Muscle of leg (tissue), 11 donors: ENCODE results near the gene DBNDD1. TPM values are rescaled to one million over a fixed set of nuclear protein-coding genes. Genes with fewer than 3 reads are reported as not detected.
"Not testable (repeated sequence)": the region's sequence is repeated elsewhere in the genome, so short reads cannot be mapped to it uniquely, and the experiment has no call there.

Experiments used
- DNase-seq: peaks from one replicate; pipeline ENCODE4 v3.0.0; 2013
- H3K27ac ChIP-seq: one replicate; pipeline ENCODE4 v1.5.1; 2013; ENCODE audit warnings: mild to moderate bottlenecking, low read length, control low read depth
- H3K27me3 ChIP-seq: one replicate; pipeline ENCODE4 v1.6.1; 2013; ENCODE audit warnings: low read length; ENCODE audit not compliant: control insufficient read depth, insufficient read depth
- H3K36me3 ChIP-seq: one replicate; pipeline ENCODE4 v1.6.1; 2013; ENCODE audit warnings: low read length; ENCODE audit not compliant: control insufficient read depth, insufficient read depth
- H3K4me1 ChIP-seq: one replicate; pipeline ENCODE4 v1.6.1; 2013; ENCODE audit warnings: low read length; ENCODE audit not compliant: control insufficient read depth, insufficient read depth
- H3K4me3 ChIP-seq: one replicate; pipeline ENCODE4 v1.5.1; 2013; ENCODE audit warnings: low read length, control low read depth
- H3K9me3 ChIP-seq: replicated peaks from 2 replicates; pipeline ENCODE4 v1.6.1; 2013; ENCODE audit warnings: low read depth, low read length; ENCODE audit not compliant: control insufficient read depth
- whole genome bisulfite sequencing: methylation state at CpG from one replicate; pipeline ENCODE4 v1.1.5; 2013; ENCODE audit warnings: missing lambda C conversion rate; ENCODE audit not compliant: insufficient coverage; 5-methylcytosine and 5-hydroxymethylcytosine counted together
- polyA plus RNA-seq, 8 donors: library from polyadenylated mRNA; unstranded; fragments of 120-200 nt; gene quantifications; one replicate each; pipeline versions ENCODE4 v1.2.1 to v1.2.3, GENCODE V29; 2013; ENCODE audit warnings: inconsistent platforms in 1 of 8, low replicate concordance in 1 of 8; ENCODE audit not compliant: insufficient read length in 8 of 8, insufficient read depth in 1 of 8
- total RNA-seq: library from RNA; stranded (reverse); fragments of 120-200 nt; gene quantifications from one replicate; pipeline ENCODE4 v1.2.4, GENCODE V29; 2013

DBNDD1 gene
- total and polyA plus RNA-seq, 9 donors, result 2.7 to 16.6 (median 10.6) TPM

DNA sequence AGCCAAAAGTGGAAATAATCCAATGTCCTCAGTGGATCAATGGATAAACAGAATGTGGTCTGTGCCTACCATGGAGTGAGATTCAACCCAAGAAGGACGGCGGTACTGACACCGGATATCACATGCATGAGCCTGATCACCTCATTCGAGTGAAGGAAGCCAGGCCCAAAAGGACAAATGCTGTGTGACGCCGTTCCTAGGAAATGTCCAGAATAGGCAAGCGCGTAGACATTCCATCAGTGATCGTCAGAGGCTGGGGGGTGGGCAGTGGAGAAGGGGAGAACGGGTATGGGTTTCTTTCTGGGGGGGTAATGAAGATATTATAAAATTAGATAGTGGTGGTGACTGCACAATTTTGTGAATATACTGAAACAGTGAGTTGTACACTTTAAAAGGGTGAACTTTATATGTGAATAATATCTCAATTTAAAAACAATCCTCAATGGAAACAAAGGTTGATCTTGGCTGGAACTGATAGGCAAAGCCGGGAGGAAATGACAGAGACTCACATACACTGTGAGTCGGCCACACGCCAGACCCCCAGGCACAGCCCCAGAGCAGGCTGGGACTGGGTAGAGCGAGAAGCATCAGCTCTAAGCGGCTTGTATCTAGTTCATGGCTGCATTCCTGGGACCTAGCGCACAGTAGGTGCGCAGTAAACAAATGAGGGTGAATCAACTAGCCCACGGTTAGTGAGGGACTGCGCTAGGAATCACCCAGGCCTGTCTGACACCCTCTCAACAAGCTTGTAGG is 3.5 kb downstream of the DBNDD1 start:
- no peaks in the 10 kb centered on the region for H3K9me3 ChIP-seq
- H3K4me3 ChIP-seq, result no peak overlapping the region
- H3K4me1 ChIP-seq, result peaks cover 29% of the 10 kb centered on the region
- WGBS, result 80% methylated on average over 18 of the region's 19 CpGs
- no peak for DNase-seq
- no peaks in the 10 kb centered on the region for H3K36me3 ChIP-seq
- peaks cover 9% of the 10 kb centered on the region for H3K27me3 ChIP-seq
- no peak overlapping the region for H3K27ac ChIP-seq

DNA sequence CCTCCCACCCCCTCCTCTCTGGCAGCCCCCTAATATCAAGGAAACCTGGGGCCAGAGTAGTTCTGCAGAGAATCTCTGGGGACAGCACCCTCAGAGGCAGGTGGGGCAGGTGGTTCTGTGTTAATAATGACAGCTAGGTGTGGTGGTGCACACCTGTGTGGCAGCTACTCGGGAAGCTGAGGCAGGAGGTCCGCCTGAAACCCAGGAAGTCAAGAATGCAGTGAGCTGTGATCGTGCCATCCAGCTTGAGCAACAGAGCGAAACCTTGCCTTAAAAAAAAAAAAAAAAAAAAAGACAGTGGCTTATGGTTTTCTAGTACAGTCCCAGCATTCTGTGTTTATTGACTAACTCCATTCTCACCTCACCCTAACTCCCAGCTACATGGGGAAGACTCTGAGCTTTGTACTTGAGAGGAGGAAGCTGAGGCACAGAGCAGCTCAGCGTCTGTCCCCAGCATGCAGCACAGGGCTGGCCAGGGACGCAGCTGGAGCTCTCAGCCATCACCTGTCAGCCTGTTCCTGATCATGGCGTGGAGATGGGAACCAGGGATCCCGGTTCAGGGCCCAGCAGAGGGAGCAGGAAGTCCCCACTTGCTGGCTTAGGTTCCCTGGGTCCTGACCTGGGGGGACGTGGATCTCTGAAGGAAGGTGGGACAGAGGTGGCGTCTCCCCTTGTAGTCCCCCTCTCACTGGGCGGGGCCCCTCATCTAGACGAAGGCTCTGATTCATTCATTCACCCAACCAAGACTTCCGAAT is 6.1 kb downstream of the DBNDD1 start:
- H3K4me1 ChIP-seq, result peaks cover 13% of the 10 kb centered on the region
- H3K27me3 ChIP-seq, result peaks cover 3% of the 10 kb centered on the region
- DNase-seq, result no peak
- 75% methylated on average over 3 of the region's 13 CpGs for WGBS
- H3K9me3 ChIP-seq, result no peaks in the 10 kb centered on the region
- H3K4me3 ChIP-seq, result no peak overlapping the region
- H3K36me3 ChIP-seq, result no peaks in the 10 kb centered on the region
- H3K27ac ChIP-seq, result no peak overlapping the region

DNA sequence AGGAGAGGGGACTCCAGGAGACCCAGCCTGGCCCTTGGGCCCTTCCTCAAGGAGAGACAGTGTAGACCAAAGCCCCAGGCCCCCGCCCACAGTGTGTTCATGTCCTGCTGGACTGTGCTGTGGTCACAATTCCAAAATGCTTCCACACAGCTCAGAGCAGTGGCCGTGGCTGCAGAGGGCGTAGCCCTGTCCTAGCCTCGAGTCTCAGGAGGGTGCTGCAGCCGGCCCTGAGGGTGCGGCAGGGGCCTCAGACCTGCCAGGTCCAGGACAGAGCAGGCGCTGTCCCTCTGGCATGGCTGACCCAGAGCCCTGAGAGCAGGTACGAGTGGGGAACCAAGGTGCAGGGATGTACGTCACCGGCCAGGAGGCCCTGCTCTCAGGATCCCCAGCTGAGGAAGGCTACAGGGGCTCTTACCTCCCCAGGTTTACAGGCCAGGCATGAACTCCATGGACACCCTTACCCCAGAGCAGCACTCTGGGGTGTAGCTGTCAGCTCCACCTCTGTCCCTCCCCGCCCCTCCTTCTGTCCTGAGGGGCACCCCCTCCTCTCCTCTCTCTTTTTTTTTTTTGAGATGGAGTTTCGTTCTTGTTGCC is 7.3 kb downstream of the DBNDD1 start:
- Histone ChIP-seq H3K36me3 (no peaks in the 10 kb centered on the region), H3K27ac (no peak overlapping the region), H3K4me3 (no peak overlapping the region), H3K27me3 (no peaks in the 10 kb centered on the region), H3K9me3 (no peaks in the 10 kb centered on the region), H3K4me1 (peaks cover 12% of the 10 kb centered on the region)
- DNase-seq, result no peak
- 69% methylated on average over 9 of the region's 12 CpGs for WGBS

DNA sequence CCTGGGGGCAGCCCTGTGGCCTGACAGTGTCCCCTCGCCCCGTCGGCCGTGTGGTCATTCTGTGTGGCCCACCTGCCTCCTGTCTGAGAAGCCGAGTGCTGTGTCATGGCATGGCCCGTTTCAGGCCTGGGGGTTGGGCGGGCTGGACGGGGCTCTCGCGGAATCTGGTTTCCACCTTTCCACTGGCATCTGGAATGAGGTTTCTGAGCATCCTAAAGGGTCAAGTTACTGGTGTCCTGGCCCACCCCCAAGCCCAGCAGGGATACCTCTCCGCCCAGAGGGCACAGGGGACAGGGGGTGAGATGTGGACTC is 7.8 kb downstream of the DBNDD1 start:
- Histone ChIP-seq H3K4me3 (no peak overlapping the region), H3K9me3 (no peaks in the 10 kb centered on the region), H3K27me3 (no peaks in the 10 kb centered on the region), H3K27ac (no peak overlapping the region), H3K4me1 (peaks cover 12% of the 10 kb centered on the region), H3K36me3 (no peaks in the 10 kb centered on the region)
- no peak for DNase-seq
- WGBS, result 39% methylated on average over 11 of the region's 11 CpGs

DNA sequence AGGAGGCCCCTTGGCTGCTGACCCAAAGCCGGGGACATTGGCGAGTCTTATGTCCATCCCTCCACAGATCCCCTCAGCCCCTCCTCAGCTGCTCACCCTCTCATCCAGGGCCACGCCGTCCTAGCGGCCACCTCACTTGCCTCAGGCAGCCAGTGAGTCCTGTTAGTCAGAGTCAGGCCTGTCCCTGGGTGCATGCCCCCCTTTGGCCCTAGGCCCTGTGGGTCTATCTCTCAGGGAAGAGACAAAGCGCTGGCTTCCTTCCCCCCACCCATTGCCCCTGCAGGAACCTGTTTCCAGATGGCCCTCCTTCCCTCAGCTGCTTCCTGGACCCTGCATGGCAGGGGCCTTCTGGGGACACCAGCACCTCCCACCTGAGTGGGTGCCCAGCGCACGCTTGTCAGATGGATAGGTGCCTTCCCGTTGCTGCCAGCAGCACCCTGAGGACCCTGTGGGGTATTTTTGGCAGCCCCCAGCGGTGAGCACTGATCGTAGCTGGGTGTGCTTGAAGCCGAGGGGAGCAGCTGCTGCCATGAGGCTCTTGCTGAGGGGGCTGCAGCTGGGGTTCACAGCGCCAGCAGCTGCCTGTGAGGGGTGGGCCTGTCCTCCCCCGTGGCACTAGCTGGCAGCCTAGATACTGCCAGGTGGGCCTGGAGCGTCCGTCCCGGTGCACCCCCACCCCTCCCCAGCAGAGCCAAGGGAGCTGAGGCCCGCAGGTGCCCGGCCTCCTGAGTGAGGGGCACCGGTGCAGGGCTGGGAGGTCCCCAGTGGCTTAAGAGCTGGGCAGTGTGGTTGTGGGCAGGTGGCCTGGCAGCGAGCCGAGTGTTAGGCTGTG is 8.4 kb downstream of the DBNDD1 start:
- DNase-seq, result no peak
- 56% methylated on average over 17 of the region's 22 CpGs for WGBS
- Histone ChIP-seq H3K4me1 (peaks cover 12% of the 10 kb centered on the region), H3K36me3 (peaks cover 4% of the 10 kb centered on the region), H3K27ac (no peak overlapping the region), H3K4me3 (no peak overlapping the region), H3K9me3 (no peaks in the 10 kb centered on the region), H3K27me3 (no peaks in the 10 kb centered on the region)

DNA sequence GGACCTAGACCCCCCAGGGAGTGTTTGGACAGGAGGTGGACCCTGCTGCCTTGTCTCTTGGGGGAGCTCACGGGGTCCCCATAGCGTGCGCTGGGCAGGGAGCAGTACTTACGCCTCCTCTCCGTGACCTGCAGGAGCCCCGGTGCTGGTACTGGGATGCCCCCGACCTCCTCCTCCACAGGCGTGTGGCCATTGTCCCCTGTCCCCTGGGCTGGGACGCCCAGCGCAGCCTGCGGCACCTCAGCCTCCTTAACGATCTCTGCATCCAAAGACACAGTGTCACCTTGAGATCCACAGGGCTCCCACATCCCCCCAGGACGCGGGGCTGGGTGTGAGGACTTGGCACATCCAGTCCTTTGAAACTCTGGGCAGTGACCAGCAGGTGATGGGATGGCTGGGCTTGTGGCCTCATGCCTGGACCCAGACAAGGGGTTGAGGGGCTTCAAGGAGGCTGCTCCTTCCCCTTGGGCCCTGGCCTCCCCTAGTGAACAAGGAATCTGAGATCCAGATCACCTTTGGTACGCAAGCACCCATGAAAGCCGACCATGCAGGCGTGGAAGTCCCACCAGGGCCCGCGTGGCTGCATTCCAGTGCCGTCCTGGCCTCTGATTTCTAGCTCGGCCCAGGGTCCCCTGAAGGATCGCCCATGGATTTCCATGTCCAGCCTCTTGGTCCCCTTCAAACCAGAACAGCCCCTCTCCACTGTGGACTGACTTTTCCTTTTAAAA is 9.9 kb downstream of the DBNDD1 start:
- no peak overlapping the region for H3K4me3 ChIP-seq
- no peaks in the 10 kb centered on the region for H3K9me3 ChIP-seq
- H3K27ac ChIP-seq, result no peak overlapping the region
- H3K27me3 ChIP-seq, result no peaks in the 10 kb centered on the region
- WGBS, result 78% methylated on average over 15 of the region's 22 CpGs
- DNase-seq, result no peak
- peaks cover 4% of the 10 kb centered on the region for H3K36me3 ChIP-seq
- peaks cover 12% of the 10 kb centered on the region for H3K4me1 ChIP-seq

DNA sequence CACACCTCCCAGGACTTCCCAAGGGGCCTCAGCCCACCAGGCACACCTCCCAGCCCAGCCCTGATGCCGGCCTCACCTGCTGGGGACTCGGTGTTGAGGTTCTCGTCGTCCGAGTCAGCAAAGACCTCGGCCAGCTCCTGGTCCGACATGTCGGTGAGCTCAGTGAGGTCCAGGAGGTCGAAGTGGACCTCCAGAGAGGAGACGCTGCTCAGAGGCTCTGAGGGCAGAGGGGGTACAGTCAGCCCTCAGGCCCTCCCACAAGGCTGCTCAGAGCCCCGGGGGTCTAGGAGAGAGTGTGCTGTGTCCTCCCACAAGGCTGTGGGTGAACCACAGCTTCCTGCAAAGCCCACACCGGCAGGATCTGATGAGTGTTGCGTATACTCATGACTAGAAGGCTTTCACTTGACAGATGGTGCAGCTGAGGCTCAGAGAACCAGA is 10.5 kb downstream of the DBNDD1 start:
- H3K4me3 ChIP-seq, result no peak overlapping the region
- no peak for DNase-seq
- 81% methylated on average over 13 of the region's 13 CpGs for WGBS

DNA sequence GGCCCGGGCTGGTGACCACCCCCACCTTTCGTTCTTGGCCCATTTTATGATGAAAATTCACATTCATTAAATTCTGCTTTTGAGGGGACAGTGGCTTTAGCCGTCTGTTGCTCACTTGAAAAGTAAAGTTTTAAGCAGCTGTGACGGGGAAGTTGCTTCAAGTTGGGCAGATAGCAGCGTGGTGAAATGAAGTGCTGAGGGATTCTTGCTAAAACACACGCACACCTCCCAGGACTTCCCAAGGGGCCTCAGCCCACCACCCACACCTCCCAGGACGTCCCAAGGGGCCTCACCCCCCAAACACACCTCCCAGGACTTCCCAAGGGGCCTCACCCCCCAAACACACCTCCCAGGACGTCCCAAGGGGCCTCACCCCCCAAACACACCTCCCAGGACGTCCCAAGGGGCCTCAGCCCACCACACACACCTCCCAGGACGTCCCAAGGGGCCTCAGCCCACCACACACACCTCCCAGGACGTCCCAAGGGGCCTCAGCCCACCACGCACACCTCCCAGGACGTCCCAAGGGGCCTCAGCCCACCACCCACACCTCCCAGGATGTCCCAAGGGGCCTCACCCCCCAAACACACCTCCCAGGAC is 11.5 kb downstream of the DBNDD1 start:
- DNase-seq, H3K27ac ChIP-seq, H3K27me3 ChIP-seq, H3K9me3 ChIP-seq, H3K4me3 ChIP-seq, H3K36me3 ChIP-seq: not testable (repeated sequence)
- peaks cover 12% of the 10 kb centered on the region for H3K4me1 ChIP-seq
- WGBS, result 78% methylated on average over 1 of the region's 13 CpGs

More for the DNA sequence above, 10.5 kb downstream of the DBNDD1 start:
- peaks cover 4% of the 10 kb centered on the region for H3K36me3 ChIP-seq
- peaks cover 12% of the 10 kb centered on the region for H3K4me1 ChIP-seq
- no peaks in the 10 kb centered on the region for H3K9me3 ChIP-seq
- H3K27ac ChIP-seq, result no peak overlapping the region
- no peaks in the 10 kb centered on the region for H3K27me3 ChIP-seq

DNA sequence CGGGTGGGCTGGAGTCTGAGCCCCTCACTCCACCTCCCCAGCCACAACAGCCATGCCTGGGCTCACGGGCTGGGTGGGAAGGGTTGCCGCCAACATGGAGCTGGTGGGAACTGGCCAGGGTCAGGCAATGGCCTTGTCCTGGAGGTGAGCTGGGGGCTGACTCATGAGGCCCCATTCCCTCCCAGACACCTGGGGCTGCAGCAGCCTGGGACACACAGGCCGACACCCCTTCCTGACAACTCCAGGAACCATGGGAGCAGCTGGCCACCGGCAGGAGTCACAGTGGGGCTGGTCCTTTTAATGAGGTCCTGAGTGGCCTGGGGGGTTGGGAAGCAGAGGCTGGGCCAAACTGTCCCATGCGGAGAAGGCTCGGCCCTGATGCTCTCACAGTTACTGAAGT is 12.2 kb downstream of the DBNDD1 start:
- H3K4me3 ChIP-seq, result no peak overlapping the region
- H3K36me3 ChIP-seq, result peaks cover 4% of the 10 kb centered on the region
- WGBS, result 65% methylated on average over 3 of the region's 7 CpGs
- no peaks in the 10 kb centered on the region for H3K27me3 ChIP-seq
- no peaks in the 10 kb centered on the region for H3K9me3 ChIP-seq
- H3K27ac ChIP-seq, result no peak overlapping the region
- no peak for DNase-seq
- H3K4me1 ChIP-seq, result peaks cover 12% of the 10 kb centered on the region
